ENCODE results near the gene SLC30A9. TPM values are rescaled to one million over a fixed set of nuclear protein-coding genes. Genes with fewer than 3 reads are reported as not detected.

The SLC30A9 gene
- total RNA-seq, 1 experiment from 2014 or later, result 32.7 TPM

- Histone ChIP-seq H2AFZ (ENCODE audit: low read length) (no peak overlapping the region), H3K79me2 (ENCODE audit: low read length) (no peaks in the 10 kb centered on the region), H3K27me3 (ENCODE audit: low read length) (no peaks in the 10 kb centered on the region), H4K20me1 (ENCODE audit: low read length) (no peaks in the 10 kb centered on the region), H3K9me2 (replicated peaks; ENCODE audit: low read length) (no peaks in the 10 kb centered on the region), H3K27ac (ENCODE audit: low read length) (no peak overlapping the region), H3K4me2 (ENCODE audit: low read length) (no peak overlapping the region), H3F3A (ENCODE audit: low read length, unreplicated experiment) (no peaks in the 10 kb centered on the region), H3K36me3 (ENCODE audit: low read depth, low read length) (peaks cover 22% of the 10 kb centered on the region), H3K4me3 (ENCODE audit: low read length) (no peak overlapping the region), H3K9ac (ENCODE audit: low read length) (no peak overlapping the region), H3K9me3 (ENCODE audit: low read length) (no peaks in the 10 kb centered on the region), H3K4me1 (ENCODE audit: insufficient read depth, low read length) (no peaks in the 10 kb centered on the region)
- no TSS peak for BruUV-seq (replicated peaks)
- intact Hi-C loops (cut with micrococcal nuclease), result no loop called here
- no peak for ATAC-seq
- ChIA-PET CTCF (interaction anchor here (0.7 kb wide), 1 partner anchor 23 kb away, joined by 3 read pairs; no protein-coding TSS in a partner anchor), POLR2A (ENCODE audit: unreplicated experiment) (no interaction called here)
- TF ChIP-seq EZH2phosphoT487 (IDR thresholded peaks at IDR 0.05; ENCODE audit: borderline replicate concordance, low read length) (no peak), CTCF (conservative IDR thresholded peaks at IDR 0.05; ENCODE audit: low read depth, low read length) (peak; percentile 52), EZH2 (IDR thresholded peaks at IDR 0.05; ENCODE audit: low read length, unreplicated experiment) (no peak)
- DNase-seq, result peak; percentile 26
These were observed 32.7 kb upstream of the SLC30A9 start for GRCh38 chr4:41957634-41958033.

- no peak for ATAC-seq
These were observed 27.2 kb upstream of the SLC30A9 start for GRCh38 chr4:41963105-41963504.

More at GRCh38 chr4:41963105-41963504, 27.2 kb upstream of the SLC30A9 start:
- intact Hi-C loops (cut with micrococcal nuclease), result loop anchor here (10.0 kb wide), 1 partner anchor 552 kb away; no protein-coding TSS in a partner anchor
- no peak overlapping the region for H3K4me3 ChIP-seq (ENCODE audit: low read length)
- no peak overlapping the region for H3K27ac ChIP-seq (ENCODE audit: low read length)
- H3K79me2 ChIP-seq (ENCODE audit: low read length), result no peaks in the 10 kb centered on the region
- H3K9ac ChIP-seq (ENCODE audit: low read length), result no peak overlapping the region
- peaks cover 15% of the 10 kb centered on the region for H3K4me1 ChIP-seq (ENCODE audit: insufficient read depth, low read length)
- H3F3A ChIP-seq (ENCODE audit: low read length, unreplicated experiment), result no peaks in the 10 kb centered on the region
- TF ChIP-seq CTCF (conservative IDR thresholded peaks at IDR 0.05; ENCODE audit: low read depth, low read length) (peak; percentile 59), EZH2 (IDR thresholded peaks at IDR 0.05; ENCODE audit: low read length, unreplicated experiment) (no peak), EZH2phosphoT487 (IDR thresholded peaks at IDR 0.05; ENCODE audit: borderline replicate concordance, low read length) (no peak)
- H3K9me2 ChIP-seq (replicated peaks; ENCODE audit: low read length), result no peaks in the 10 kb centered on the region
- H3K9me3 ChIP-seq (ENCODE audit: low read length), result no peaks in the 10 kb centered on the region
- peak; percentile 47 for DNase-seq
- ChIA-PET CTCF (no interaction called here), POLR2A (ENCODE audit: unreplicated experiment) (no interaction called here)
- no TSS peak for BruUV-seq (replicated peaks)
- no peaks in the 10 kb centered on the region for H3K27me3 ChIP-seq (ENCODE audit: low read length)
- no peaks in the 10 kb centered on the region for H3K36me3 ChIP-seq (ENCODE audit: low read depth, low read length)
- no peaks in the 10 kb centered on the region for H4K20me1 ChIP-seq (ENCODE audit: low read length)
- no peak overlapping the region for H3K4me2 ChIP-seq (ENCODE audit: low read length)
- no peak overlapping the region for H2AFZ ChIP-seq (ENCODE audit: low read length)

Measured in PC-3 (cell line).